Muscle layer of colon (tissue), 2 donors: ENCODE results near the gene SPATA31C1.
"Not testable (repeated sequence)": the region's sequence is repeated elsewhere in the genome, so short reads cannot be mapped to it uniquely, and the experiment has no call there.

ENCODE experiments used
- H3K27ac ChIP-seq: one replicate; pipeline ENCODE4 v1.7.0; 2013; ENCODE audit warnings: low read depth, mild to moderate bottlenecking, low read length, moderate library complexity
- H3K27me3 ChIP-seq, 2 donors: one replicate each; pipeline ENCODE4 v1.7.0; 2013; ENCODE audit warnings: low read length in 2 of 2, mild to moderate bottlenecking in 2 of 2; ENCODE audit not compliant: insufficient read depth in 2 of 2, control insufficient read depth in 1 of 2
- H3K36me3 ChIP-seq: one replicate; pipeline ENCODE4 v1.7.0; 2013; ENCODE audit warnings: mild to moderate bottlenecking, low read length; ENCODE audit not compliant: insufficient read depth
- H3K4me1 ChIP-seq: one replicate; pipeline ENCODE4 v1.7.0; 2013; ENCODE audit warnings: mild to moderate bottlenecking, low read length; ENCODE audit not compliant: insufficient read depth
- H3K4me3 ChIP-seq, 2 donors: one replicate each; pipeline ENCODE4 v1.7.0; 2013; ENCODE audit warnings: low read length in 2 of 2, low read depth in 1 of 2, mild to moderate bottlenecking in 1 of 2, moderate library complexity in 1 of 2
- H3K9ac ChIP-seq: one replicate; pipeline ENCODE4 v1.7.0; 2013; ENCODE audit warnings: low read length
- H3K9me3 ChIP-seq: one replicate; pipeline ENCODE4 v1.7.0; 2013; ENCODE audit warnings: mild to moderate bottlenecking, low read length
- donor health status: abdominal sarcoma.
- donor health status: Adenocarcinoma of cecum.

SPATA31C1 gene

GRCh38 chr9:87917662-87918061 lies at the start of gene SPATA31C1:
Gene SPATA31C1 (plus strand): TSS chr9:87917962.
- not testable (repeated sequence) for H3K4me3 ChIP-seq, H3K27ac ChIP-seq, H3K9me3 ChIP-seq, H3K9ac ChIP-seq, H3K27me3 ChIP-seq, H3K4me1 ChIP-seq, H3K36me3 ChIP-seq

DNA sequence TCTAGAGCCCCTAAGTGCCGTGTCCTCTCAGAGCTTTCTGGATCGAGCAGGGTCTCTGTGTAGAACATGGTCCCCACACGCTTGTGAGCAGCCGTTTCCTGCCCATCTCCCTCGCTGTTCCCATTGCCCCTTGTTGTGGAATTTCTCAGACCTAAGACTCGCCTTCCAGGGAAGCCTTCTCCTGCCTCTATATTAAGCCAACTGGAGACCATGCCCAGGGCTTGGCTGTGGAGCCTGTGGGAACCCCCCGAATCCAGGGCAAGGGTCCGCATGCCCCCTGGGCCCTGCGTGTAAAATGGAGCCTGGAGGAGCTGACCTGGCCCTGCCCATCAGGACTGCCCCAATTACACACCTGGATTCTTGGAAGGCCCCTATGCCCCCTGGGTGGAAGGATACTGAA lies 49.6 kb upstream of the SPATA31C1 start:
- Histone ChIP-seq H3K36me3 (no peaks in the 10 kb centered on the region), H3K4me3 (no peak overlapping the region), H3K9ac (no peak overlapping the region), H3K27ac (no peak overlapping the region), H3K9me3 (no peaks in the 10 kb centered on the region), H3K27me3 (no peaks in the 10 kb centered on the region), H3K4me1 (peaks cover 15% of the 10 kb centered on the region)

DNA sequence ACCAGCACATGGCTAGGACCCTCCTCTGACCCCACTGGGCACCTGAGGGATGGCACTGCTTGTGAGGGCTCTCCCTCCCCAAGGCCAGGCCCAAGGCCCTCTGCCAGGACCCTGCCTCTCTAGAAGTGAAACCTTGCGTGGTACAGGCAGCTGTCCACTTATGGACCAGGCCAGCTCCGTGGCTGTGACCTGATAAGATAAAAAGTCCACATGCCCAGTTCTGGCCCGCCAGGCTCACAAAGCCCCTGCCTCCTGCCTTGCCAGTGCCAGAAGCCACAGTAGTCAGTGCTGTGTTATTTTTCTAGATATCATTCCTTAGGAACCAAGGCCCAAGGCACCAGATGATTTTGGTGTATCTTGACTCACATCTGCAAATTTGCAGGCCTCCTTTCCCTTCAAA lies 49.1 kb upstream of the SPATA31C1 start:
- Histone ChIP-seq H3K9ac (no peak overlapping the region), H3K9me3 (no peaks in the 10 kb centered on the region), H3K27me3 (no peaks in the 10 kb centered on the region), H3K4me1 (peaks cover 19% of the 10 kb centered on the region), H3K36me3 (no peaks in the 10 kb centered on the region), H3K27ac (no peak overlapping the region), H3K4me3 (no peak overlapping the region)

DNA sequence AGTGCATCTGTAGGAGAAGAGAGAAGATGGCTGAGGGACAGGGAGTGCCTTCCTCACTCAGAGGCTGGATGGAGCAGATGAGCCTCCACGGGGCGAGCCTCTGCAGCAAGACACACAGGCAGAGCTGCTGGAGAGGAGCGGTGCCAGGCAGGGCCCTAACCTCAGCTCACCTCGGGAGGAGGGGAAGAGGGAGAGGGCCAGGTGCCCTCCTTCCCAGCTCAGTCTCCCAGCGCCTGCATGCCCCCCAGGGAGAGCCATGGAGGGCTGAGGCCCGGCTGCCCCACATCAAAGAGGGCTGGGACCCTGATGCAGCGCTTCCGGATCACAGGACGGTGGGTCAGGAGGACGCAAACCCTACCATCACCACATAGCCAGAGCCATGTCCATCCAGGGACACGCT lies 48.7 kb upstream of the SPATA31C1 start:
- peaks cover 22% of the 10 kb centered on the region for H3K4me1 ChIP-seq
- H3K27ac ChIP-seq = no peak overlapping the region
- no peaks in the 10 kb centered on the region for H3K36me3 ChIP-seq
- H3K4me3 ChIP-seq = no peak overlapping the region
- no peak overlapping the region for H3K9ac ChIP-seq
- H3K9me3 ChIP-seq = no peaks in the 10 kb centered on the region
- no peaks in the 10 kb centered on the region for H3K27me3 ChIP-seq

GRCh38 chr9:87871425-87872078 lies 46.2 kb upstream of the SPATA31C1 start:
- Histone ChIP-seq H3K4me1 (peaks cover 27% of the 10 kb centered on the region), H3K27me3 (no peaks in the 10 kb centered on the region), H3K4me3 (no peak overlapping the region), H3K36me3 (no peaks in the 10 kb centered on the region), H3K27ac (peak overlapping the region; percentile 97), H3K9ac (no peak overlapping the region), H3K9me3 (no peaks in the 10 kb centered on the region)

- H3K27ac ChIP-seq = peak overlapping the region; percentile 97
- no peaks in the 10 kb centered on the region for H3K27me3 ChIP-seq
- H3K36me3 ChIP-seq = no peaks in the 10 kb centered on the region
- no peak overlapping the region for H3K9ac ChIP-seq
- no peak overlapping the region for H3K4me3 ChIP-seq
- H3K4me1 ChIP-seq = peaks cover 27% of the 10 kb centered on the region
- H3K9me3 ChIP-seq = no peaks in the 10 kb centered on the region
These were observed 45.6 kb upstream of the SPATA31C1 start for GRCh38 chr9:87872079-87872624.

DNA sequence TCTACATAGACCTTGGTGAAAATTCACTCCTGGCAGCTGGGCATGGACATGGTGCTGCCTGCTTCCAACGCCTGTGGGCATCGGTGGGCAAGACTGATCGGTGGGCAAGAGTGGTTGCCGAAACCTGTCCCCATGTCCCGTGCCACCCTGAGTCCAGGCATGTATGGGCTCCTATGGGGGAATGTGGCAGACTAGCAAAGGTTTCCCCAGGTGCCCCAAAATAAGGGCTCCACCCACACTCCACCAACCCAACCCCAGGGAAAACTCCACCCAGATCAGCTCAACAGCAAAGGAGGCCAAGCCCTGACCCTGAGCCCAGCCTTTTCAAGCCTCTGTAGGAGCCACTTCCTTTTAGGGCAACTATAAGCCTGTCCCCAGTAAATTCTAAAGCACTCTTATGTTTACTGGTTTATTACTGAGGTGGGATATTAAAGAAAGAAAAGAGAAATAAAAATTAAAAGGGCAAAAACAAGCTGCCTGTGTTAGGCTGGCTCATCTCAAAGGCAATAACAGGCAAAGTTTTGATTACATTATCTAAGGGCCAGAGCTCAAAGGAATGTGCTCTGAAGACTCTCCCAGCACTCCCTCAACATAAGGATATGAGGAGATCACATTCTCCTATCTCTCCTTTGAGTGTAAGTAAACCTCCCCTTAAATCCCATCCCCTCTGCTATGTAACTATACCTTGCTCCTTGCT lies 44.0 kb upstream of the SPATA31C1 start:
- no peak overlapping the region for H3K4me3 ChIP-seq
- H3K27me3 ChIP-seq = no peaks in the 10 kb centered on the region
- H3K27ac ChIP-seq = peak overlapping the region; percentile 97
- H3K4me1 ChIP-seq = peaks cover 27% of the 10 kb centered on the region
- H3K9ac ChIP-seq = no peak overlapping the region
- H3K36me3 ChIP-seq = no peaks in the 10 kb centered on the region
- no peaks in the 10 kb centered on the region for H3K9me3 ChIP-seq

DNA sequence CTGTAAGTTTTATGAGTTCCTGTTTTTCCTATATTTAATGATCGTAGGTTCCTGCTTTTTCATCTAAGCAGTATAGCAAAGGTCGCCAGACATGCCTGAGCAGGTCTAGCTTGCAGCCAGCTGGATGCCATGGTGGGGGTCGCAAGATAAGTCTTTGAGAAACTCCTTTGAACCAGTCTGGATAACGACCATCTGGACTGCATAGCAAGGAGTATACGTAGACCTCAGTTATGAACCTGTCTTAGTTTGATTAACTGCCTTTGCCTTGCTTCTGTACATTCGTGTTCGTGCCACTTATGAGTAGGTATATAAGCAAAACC lies 43.5 kb upstream of the SPATA31C1 start:
- Histone ChIP-seq H3K9me3 (no peaks in the 10 kb centered on the region), H3K27me3 (no peaks in the 10 kb centered on the region), H3K9ac (no peak overlapping the region), H3K4me3 (no peak overlapping the region), H3K36me3 (no peaks in the 10 kb centered on the region), H3K4me1 (peaks cover 27% of the 10 kb centered on the region), H3K27ac (peak overlapping the region; percentile 97)

DNA sequence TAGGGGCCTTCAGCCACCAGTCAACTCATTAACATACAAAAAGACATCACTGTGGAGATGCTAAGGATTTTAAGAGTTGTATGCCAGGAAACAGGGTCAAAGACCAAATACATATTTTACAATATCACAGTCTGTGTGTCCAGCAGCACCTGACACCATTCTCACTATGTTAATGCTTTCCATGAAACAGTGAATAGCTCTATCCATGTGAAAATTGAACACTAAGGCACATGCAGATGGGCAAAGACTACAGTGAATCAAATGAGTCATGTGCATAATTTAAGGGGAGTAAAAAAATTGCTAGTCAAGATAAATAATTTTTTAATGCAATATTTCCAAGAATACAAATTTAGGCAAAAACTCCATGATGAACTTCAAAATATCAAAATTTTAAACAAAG lies 42.7 kb upstream of the SPATA31C1 start:
- Histone ChIP-seq H3K9me3 (no peaks in the 10 kb centered on the region), H3K27ac (no peak overlapping the region), H3K4me3 (no peak overlapping the region), H3K9ac (no peak overlapping the region), H3K27me3 (no peaks in the 10 kb centered on the region), H3K36me3 (no peaks in the 10 kb centered on the region), H3K4me1 (peaks cover 27% of the 10 kb centered on the region)

- Histone ChIP-seq H3K36me3 (no peaks in the 10 kb centered on the region), H3K27me3 (no peaks in the 10 kb centered on the region), H3K9ac (no peak overlapping the region), H3K27ac (peak overlapping the region; percentile 32), H3K9me3 (no peaks in the 10 kb centered on the region), H3K4me1 (peaks cover 27% of the 10 kb centered on the region), H3K4me3 (no peak overlapping the region)
These were observed 41.8 kb upstream of the SPATA31C1 start for GRCh38 chr9:87875831-87876545.

DNA sequence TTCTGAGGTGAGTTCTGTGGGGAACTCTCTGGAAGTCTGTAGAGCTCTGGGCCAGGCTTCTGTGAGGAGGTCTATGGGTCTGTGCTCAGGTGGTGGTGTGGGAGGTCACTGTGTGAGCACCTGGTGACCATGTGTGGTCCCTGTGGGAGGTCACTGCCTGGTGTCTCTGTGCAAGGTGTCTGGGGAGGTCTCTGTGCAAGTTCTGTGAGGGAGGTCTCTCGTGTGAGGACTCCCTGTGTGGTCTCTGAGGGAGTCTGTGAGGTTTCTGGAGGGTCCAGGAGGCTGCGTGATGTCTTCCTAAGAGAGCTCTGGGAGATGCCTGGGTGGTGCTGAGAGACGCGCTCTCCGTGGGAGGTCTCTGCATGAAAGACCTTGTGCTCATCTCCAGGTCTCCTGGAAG lies 41.1 kb upstream of the SPATA31C1 start:
- H3K27ac ChIP-seq = no peak overlapping the region
- H3K36me3 ChIP-seq = no peaks in the 10 kb centered on the region
- no peaks in the 10 kb centered on the region for H3K9me3 ChIP-seq
- no peaks in the 10 kb centered on the region for H3K27me3 ChIP-seq
- no peak overlapping the region for H3K9ac ChIP-seq
- H3K4me1 ChIP-seq = peaks cover 26% of the 10 kb centered on the region
- no peak overlapping the region for H3K4me3 ChIP-seq
